KOPT-K1 (cell line): Measurements from ENCODE around the gene UBA3.

Experiments
- H3K27ac ChIP-seq: fragments of 200-600 bp; sonication (generic); 2 replicates; pipeline ENCODE4 v1.5.1; 2016; ENCODE audit warnings: antibody characterized with exemption, mild to moderate bottlenecking, low read depth, low read length; ENCODE audit not compliant: poor library complexity, severe bottlenecking
- H3K36me3 ChIP-seq: fragments of 200-600 bp; sonication (generic); 2 replicates; pipeline ENCODE4 v1.5.1; 2017; ENCODE audit warnings: antibody characterized with exemption, mild to moderate bottlenecking, low read length, moderate library complexity; ENCODE audit not compliant: insufficient read depth
- H3K9me3 ChIP-seq: fragments of 200-600 bp; sonication (generic); 2 replicates; pipeline ENCODE4 v1.5.1; 2017; ENCODE audit warnings: antibody characterized with exemption, low read length, mild to moderate bottlenecking; ENCODE audit not compliant: insufficient read depth, poor library complexity, severe bottlenecking

UBA3 gene

GRCh38 chr3:69110941-69111546 lies 30.9 kb upstream of the UBA3 start:
- peaks cover 2% of the 10 kb centered on the region for H3K36me3 ChIP-seq
- no peaks in the 10 kb centered on the region for H3K9me3 ChIP-seq
- no peak overlapping the region for H3K27ac ChIP-seq

GRCh38 chr3:69108811-69109210 lies 28.6 kb upstream of the UBA3 start:
- no peak overlapping the region for H3K27ac ChIP-seq
- no peaks in the 10 kb centered on the region for H3K9me3 ChIP-seq
- H3K36me3 ChIP-seq = peaks cover 25% of the 10 kb centered on the region

GRCh38 chr3:69107841-69108240 lies 27.7 kb upstream of the UBA3 start:
- no peaks in the 10 kb centered on the region for H3K9me3 ChIP-seq
- H3K27ac ChIP-seq = no peak overlapping the region
- H3K36me3 ChIP-seq = peaks cover 34% of the 10 kb centered on the region

GRCh38 chr3:69105320-69105719 lies 25.2 kb upstream of the UBA3 start:
- H3K36me3 ChIP-seq = peaks cover 50% of the 10 kb centered on the region
- H3K9me3 ChIP-seq = no peaks in the 10 kb centered on the region
- no peak overlapping the region for H3K27ac ChIP-seq

GRCh38 chr3:69104586-69104985 lies 24.4 kb upstream of the UBA3 start:
- H3K36me3 ChIP-seq = peaks cover 50% of the 10 kb centered on the region
- H3K9me3 ChIP-seq = no peaks in the 10 kb centered on the region
- no peak overlapping the region for H3K27ac ChIP-seq

- Histone ChIP-seq H3K36me3 (peaks cover 50% of the 10 kb centered on the region), H3K9me3 (no peaks in the 10 kb centered on the region), H3K27ac (no peak overlapping the region)
These were observed 23.0 kb upstream of the UBA3 start for GRCh38 chr3:69103123-69103522.

- H3K9me3 ChIP-seq = no peaks in the 10 kb centered on the region
- H3K36me3 ChIP-seq = peaks cover 54% of the 10 kb centered on the region
- H3K27ac ChIP-seq = no peak overlapping the region
These were observed 22.2 kb upstream of the UBA3 start for GRCh38 chr3:69102384-69102783.

- Histone ChIP-seq H3K36me3 (peaks cover 46% of the 10 kb centered on the region), H3K27ac (no peak overlapping the region), H3K9me3 (no peaks in the 10 kb centered on the region)
These were observed 19.4 kb upstream of the UBA3 start for GRCh38 chr3:69099576-69099975.

- H3K27ac ChIP-seq = no peak overlapping the region
- no peaks in the 10 kb centered on the region for H3K9me3 ChIP-seq
- peaks cover 33% of the 10 kb centered on the region for H3K36me3 ChIP-seq
These were observed 17.4 kb upstream of the UBA3 start for GRCh38 chr3:69097407-69098086.

GRCh38 chr3:69096299-69096698 lies 16.1 kb upstream of the UBA3 start:
- Histone ChIP-seq H3K27ac (no peak overlapping the region), H3K36me3 (peaks cover 21% of the 10 kb centered on the region)

GRCh38 chr3:69095636-69096035 lies 15.5 kb upstream of the UBA3 start:
- H3K36me3 ChIP-seq = peaks cover 20% of the 10 kb centered on the region
- H3K9me3 ChIP-seq = no peaks in the 10 kb centered on the region
- H3K27ac ChIP-seq = no peak overlapping the region

More at GRCh38 chr3:69096299-69096698, 16.1 kb upstream of the UBA3 start:
- no peaks in the 10 kb centered on the region for H3K9me3 ChIP-seq

- H3K27ac ChIP-seq = no peak overlapping the region
- no peaks in the 10 kb centered on the region for H3K9me3 ChIP-seq
- peaks cover 24% of the 10 kb centered on the region for H3K36me3 ChIP-seq
These were observed 14.5 kb upstream of the UBA3 start for GRCh38 chr3:69094467-69095205.

- Histone ChIP-seq H3K27ac (peak overlapping the region; percentile 68), H3K9me3 (no peaks in the 10 kb centered on the region), H3K36me3 (peaks cover 22% of the 10 kb centered on the region)
These were observed 11.9 kb upstream of the UBA3 start for GRCh38 chr3:69092030-69092516.

GRCh38 chr3:69091389-69092029 lies 11.3 kb upstream of the UBA3 start:
- H3K9me3 ChIP-seq = no peaks in the 10 kb centered on the region
- peaks cover 22% of the 10 kb centered on the region for H3K36me3 ChIP-seq
- peak overlapping the region; percentile 68 for H3K27ac ChIP-seq

- H3K27ac ChIP-seq = no peak overlapping the region
These were observed 9.9 kb upstream of the UBA3 start for GRCh38 chr3:69090021-69090420.

More at GRCh38 chr3:69090021-69090420, 9.9 kb upstream of the UBA3 start:
- Histone ChIP-seq H3K9me3 (no peaks in the 10 kb centered on the region), H3K36me3 (peaks cover 21% of the 10 kb centered on the region)
